Measurements from ENCODE around the gene PRDM11.

PRDM11 gene

DNA sequence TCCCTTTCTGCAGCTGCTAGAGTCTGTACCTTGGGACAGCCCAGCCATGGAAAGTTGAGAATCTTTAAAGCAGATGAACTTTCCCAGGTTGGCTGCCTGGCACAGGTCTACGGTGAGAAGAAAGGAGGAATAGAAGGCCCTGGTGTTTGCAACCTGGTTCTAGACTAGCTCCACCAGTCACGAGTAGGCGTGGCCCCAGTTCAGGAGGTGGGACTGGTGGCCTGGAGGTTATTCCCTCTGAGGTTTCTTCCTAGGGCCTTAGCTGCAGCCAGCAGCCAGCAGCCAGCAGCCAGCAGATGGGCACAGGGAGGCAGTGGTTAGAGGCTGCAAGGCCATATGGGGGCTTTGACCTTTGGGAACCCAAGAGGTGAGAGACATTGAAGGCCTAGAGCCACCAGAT is 40.9 kb downstream of the PRDM11 start:
- no peak for DNase-seq (ENCODE audit: low read depth)
- H3K4me3 ChIP-seq (ENCODE audit: low read depth, low read length): no peak overlapping the region
- no peak for TF ChIP-seq CTCF (conservative IDR thresholded peaks at IDR 0.05; ENCODE audit: low read depth, low read length)

- no peak for DNase-seq (ENCODE audit: low read depth)
- no peak overlapping the region for H3K4me3 ChIP-seq (ENCODE audit: low read depth, low read length)
- no peak for TF ChIP-seq CTCF (conservative IDR thresholded peaks at IDR 0.05; ENCODE audit: low read depth, low read length)
Measured at GRCh38 chr11:45188127-45188526, 41.7 kb downstream of the PRDM11 start.

DNA sequence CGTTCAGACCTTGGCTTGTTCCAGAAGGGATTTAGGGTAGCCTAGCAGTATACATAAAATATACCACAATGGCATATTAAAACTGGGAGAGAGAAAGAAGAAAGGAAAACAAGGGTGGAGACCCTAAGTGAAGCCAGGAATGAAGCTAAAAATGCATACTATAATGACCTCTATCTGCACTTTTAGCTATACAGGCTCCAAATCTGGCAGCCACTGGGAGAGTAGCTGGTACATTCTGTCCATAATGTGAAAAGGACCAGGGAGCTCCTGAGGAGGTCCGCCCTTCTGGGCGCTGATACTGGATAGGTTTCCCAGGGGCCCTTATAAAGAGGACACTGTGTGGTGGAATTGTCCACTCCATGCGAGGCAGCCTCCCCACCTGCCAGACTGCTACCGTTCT is 42.8 kb downstream of the PRDM11 start:
- no peak for DNase-seq (ENCODE audit: low read depth)
- no peak overlapping the region for H3K4me3 ChIP-seq (ENCODE audit: low read depth, low read length)
- TF ChIP-seq CTCF (conservative IDR thresholded peaks at IDR 0.05; ENCODE audit: low read depth, low read length): no peak

- peak; percentile 72 for DNase-seq (ENCODE audit: low read depth)
- H3K4me3 ChIP-seq (ENCODE audit: low read depth, low read length): no peak overlapping the region
- no peak for TF ChIP-seq CTCF (conservative IDR thresholded peaks at IDR 0.05; ENCODE audit: low read depth, low read length)
Measured at GRCh38 chr11:45193695-45194094, 47.3 kb downstream of the PRDM11 start.

DNA sequence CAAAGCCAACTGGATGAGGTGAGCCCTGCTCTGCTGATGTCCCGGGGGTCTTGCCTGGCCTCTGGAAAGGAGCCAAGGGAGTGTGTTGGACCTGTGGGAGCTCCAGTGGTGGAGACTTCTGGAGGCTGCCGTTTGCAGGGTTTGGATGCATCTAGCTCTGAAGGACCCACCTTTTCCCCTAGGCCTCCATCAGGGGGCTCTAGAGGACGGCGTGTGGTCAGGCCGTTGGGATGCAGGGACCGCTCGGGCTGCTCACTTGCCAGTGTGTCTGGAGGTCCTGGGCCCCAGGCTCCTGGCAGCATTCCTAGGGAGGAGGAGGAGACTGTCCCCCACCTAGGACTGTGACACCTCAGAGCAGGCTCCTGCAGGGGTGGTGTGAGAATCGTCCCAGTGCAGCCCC is 58.3 kb downstream of the PRDM11 start:
- DNase-seq (ENCODE audit: low read depth): peak; percentile 56
- H3K4me3 ChIP-seq (ENCODE audit: low read depth, low read length): no peak overlapping the region
- TF ChIP-seq CTCF (conservative IDR thresholded peaks at IDR 0.05; ENCODE audit: low read depth, low read length): peak; percentile 73

DNA sequence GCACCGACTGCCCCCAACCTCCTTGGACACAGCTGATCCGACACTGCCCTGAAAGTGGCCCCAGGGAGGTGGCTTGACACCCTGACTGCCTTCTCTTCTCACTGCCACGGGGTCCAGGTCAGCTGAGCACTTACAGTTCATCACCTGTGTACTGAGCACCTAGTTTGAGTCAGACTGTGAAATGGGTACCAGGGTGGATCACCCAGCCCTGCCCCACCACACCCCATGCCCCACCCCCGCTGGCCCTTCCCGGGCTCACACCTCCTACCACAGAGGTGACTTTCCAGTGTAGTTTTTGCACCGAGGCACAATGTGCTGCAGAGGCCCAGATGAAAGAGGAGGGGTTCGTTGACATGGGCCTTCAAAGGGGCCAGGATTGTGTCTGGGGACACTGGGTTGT is 59.5 kb downstream of the PRDM11 start:
- no peak for TF ChIP-seq CTCF (conservative IDR thresholded peaks at IDR 0.05; ENCODE audit: low read depth, low read length)
- no peak for DNase-seq (ENCODE audit: low read depth)
- H3K4me3 ChIP-seq (ENCODE audit: low read depth, low read length): no peak overlapping the region

GRCh38 chr11:45208135-45208534 is 61.7 kb downstream of the PRDM11 start:
- DNase-seq (ENCODE audit: low read depth): no peak
- H3K4me3 ChIP-seq (ENCODE audit: low read depth, low read length): no peak overlapping the region
- TF ChIP-seq CTCF (conservative IDR thresholded peaks at IDR 0.05; ENCODE audit: low read depth, low read length): no peak
